Fibroblast of skin of back (primary cell): ENCODE measurements around the gene RBM5. TPM values are rescaled to one million over a fixed set of nuclear protein-coding genes. Genes with fewer than 3 reads are reported as not detected.
A peak's percentile ranks its signal among the peaks of the same experiment; 100 is the strongest.
"Not testable (repeated sequence)": the region's sequence is repeated elsewhere in the genome, so short reads cannot be mapped to it uniquely, and the experiment has no call there.

ENCODE experiments used
- DNase-seq: peaks from one replicate; pipeline ENCODE4 v3.0.0-alpha.2; 2013
- polyA plus RNA-seq, 2 experiments: library from polyadenylated mRNA; unstranded; fragments of 120-200 nt; gene quantifications; one replicate each; pipeline ENCODE4 v1.2.1, GENCODE V29; 2013; ENCODE audit not compliant: insufficient read length in 2 of 2

RBM5 gene
- polyA plus RNA-seq (2013, experiment 1 of 2; ENCODE audit: insufficient read length), result 81.2 TPM
- 81.4 TPM for polyA plus RNA-seq (2013, experiment 2 of 2; ENCODE audit: insufficient read length)

DNA sequence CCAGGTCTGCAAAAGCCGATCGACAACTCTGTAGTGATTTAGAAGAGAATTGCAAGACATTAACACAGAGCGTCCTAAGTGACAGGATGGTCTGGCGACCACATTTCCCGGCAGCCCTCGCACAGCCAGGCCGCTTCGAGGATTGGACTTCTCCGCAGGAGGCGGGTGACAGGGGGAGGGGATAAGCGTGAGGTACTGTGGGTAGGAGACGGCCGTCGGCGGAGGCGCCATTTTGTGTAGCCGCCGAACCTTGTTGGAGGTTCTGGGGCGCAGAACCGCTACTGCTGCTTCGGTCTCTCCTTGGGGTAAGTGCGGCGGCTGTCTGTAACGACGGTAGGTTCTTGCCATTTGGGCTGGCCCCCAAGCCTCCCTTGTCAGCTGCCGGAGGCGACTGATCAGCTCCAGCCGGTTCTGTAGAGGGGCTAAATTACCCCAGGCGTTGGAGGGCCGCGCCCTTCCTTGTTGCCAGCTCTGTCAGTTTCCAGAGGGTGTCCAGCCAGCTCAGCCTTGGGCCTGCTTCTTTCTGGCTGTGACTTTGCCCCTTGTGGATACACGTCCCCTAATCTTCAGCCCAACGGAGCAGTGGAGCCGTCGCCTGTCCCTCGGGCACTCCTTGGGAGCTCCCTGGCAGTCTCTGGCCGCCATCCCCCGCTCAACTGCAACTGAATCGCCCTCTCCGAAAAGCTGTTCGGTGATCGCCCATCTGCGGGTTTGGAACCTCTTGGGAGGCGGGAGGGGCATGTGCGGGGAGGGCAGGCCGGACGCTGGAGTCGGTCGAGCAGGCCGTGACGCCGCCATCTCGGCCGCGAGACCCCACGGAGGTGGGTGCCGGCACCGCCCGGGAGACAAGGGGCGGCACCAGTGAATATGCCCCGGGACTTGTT lies at the start of gene RBM5:
Gene RBM5, plus strand, starts transcription at position 195 of the 884 bp plus-strand sequence. CDS start 1,516 bp downstream, outside the sequence.
- DNase-seq, result peak; percentile 94

DNA sequence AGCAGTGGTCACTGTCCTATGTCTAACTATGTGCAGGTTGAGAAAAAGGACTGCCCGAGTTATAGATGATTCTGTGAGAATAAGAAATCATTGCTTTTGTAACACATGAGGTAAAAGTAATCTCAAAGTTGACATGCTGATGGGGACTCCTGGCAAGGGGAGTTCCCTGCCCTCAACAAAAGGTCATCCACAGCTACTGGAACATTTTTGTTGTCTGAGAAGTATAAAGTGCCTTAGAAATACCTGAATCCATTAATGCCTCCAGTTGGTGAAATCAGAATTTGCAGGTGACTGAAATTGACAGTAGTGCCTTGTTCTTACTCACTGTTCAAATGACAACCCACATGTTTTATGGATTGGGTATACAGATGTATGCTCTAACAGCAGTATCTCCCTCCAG lies 43.7 kb upstream of the RBM5 start:
- DNase-seq, result no peak

DNA sequence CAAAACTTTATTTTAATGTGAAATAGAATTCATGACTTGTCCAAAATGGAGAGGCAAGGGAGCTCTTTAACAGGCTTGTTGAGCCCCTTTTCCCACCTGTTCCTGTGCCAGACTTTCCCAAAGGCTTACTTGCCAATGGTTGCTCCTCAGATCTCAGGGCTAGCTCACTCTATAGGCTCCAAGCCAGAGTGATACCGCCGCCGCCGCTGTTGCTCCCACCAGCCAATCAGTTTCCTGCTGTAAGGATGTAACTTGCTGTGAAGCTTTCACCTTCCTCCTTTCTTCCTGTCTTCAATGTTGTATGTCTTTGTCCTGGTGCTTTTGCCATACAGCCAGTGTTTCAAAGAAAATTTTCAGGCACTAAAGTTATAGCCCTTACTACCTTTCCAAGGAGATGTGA lies 41.3 kb upstream of the RBM5 start:
- no peak for DNase-seq

DNA sequence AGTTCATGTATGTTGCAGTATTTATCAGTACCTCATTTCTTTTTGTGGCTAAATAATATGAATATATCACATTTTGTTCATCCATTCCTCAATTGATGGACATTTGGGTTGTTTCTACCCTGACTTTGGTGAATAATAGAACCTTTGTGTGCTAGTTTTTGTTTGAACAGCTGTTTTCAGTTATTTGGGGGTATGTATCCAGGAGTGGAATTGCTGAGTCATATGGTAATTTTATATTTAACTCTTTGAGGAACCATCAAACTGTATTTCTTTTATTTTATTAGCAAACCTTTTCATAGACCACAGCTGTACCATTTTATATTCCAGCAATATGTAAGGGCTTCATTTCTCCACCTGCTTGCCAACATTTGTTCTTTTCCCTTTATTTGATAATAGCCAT lies 38.4 kb upstream of the RBM5 start:
- DNase-seq, result peak; percentile 80

DNA sequence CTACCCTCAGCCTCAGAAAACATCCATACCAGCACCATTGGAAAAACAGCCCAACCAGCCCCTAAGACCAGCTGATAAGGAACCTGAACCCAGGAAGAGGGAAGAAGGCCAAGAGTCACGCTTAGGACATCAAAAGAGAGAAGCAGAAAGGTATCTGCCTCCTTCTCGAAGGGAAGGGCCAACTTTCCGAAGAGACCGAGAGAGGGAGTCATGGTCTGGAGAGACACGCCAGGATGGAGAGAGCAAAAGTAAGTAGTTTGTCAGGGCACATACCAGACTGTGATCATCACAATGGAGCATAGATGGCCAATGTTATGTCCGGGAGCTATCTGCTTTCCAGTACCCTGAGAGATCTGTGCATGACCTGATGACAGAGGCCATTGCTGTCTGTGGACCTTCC lies 31.0 kb upstream of the RBM5 start:
- no peak for DNase-seq

DNA sequence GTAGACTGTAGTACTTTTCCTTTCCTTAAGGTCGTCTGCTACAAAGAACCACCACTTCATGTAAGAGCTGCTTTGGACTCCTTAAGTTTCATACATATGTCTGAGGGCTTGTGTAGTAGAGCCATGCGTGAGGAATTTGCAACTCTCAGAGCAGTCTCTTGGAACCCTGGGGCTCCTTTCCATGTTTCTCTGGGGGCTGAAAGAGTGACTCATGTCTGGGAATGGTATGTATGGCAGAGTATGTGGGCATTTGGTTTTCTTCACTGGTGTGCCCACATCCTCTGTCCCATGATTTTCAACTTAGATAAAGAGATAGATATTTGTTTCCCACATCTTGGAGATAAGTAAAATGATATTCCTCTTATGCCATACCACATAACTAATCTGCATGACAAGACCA lies 20.6 kb upstream of the RBM5 start:
- DNase-seq, result peak; percentile 85

DNA sequence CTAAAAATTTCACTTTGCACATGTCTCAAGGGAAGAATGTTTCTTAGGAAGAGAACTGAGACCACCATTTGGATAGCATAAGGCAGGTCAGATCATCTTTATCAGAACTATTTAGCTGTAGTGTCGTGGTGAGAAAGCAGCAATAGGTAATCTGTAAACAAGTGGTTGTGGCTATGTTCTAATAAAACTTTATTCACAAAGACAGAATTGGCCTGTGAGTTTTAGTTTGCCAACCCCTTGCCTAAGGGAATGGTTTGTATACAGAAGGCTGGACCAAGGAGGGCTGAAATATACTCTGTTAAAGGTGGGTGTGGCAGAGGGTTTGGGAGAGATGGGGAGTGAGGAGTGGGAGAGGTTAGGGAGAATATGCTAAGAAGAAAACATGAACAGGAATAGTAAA lies 10.6 kb upstream of the RBM5 start:
- DNase-seq, result no peak

DNA sequence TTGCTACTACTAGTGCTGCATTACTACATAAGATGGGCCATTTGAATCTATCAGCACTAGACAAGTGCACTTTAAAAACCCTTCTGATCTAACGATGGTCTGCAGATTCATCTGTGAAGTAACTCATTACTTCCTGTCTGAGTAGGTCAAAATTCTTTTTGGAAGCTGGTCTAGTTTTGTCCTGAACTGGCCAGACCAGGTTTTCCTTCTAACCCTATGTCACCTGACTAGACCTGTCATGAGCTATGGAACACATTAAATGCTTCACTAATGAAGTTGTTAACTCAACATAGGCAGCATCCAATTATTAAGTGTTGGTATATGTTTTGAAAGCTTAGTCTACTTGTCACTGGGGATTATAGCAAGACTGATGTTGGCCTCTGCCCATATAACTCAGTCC lies 10.1 kb upstream of the RBM5 start:
- no peak for DNase-seq

DNA sequence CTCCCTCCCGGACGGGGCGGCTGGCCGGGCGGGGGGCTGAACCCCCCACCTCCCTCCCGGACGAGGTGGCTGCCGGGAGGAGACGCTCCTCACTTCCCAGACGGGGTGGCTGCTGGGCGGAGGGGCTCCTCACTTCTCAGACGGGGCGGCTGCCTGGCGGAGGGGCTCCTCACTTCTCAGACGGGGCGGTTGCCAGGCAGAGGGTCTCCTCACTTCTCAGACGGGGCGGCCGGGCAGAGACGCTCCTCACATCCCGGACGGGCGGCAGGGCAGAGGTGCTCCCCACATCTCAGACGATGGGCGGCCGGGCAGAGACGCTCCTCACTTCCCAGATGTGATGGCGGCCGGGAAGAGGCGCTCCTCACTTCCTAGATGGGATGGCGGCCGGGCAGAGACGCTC lies 3.8 kb upstream of the RBM5 start:
- DNase-seq, result not testable (repeated sequence)

DNA sequence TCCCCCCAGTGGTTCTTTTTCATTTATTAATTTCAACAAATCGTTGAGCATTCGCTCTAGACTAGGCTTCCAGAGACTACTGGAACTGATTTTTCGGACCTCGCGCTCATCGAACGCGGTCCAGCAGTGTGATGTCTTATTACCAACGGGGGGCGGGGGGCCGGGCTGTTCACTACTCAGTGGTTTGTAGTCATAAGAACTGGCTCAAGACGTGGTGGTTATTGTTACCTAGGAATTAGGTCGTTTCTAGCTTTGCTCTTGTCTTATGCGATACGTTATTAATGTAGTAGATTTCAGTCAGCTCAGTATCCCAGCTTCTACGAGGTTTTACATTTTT lies 858 bp downstream of the RBM5 start:
- DNase-seq, result peak; percentile 40

DNA sequence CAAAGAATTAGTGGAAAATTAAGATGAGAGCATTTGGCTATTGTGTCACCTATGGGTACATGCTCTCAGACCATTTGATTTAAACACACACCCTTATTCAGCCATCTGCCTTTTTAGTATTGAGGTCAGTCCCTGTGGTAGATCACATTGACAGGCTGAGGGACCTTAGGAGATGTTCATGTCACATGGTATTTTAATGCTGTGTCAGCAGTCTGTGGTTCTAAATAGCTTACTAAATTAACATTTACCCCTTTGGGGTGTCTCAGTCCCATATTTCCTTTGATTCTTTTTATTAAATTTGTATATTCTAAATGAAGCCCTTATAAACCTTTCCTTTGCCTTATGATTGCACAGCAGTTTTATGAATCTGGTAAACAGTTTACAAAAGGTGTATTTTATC lies 2.3 kb downstream of the RBM5 start:
- DNase-seq, result no peak

DNA sequence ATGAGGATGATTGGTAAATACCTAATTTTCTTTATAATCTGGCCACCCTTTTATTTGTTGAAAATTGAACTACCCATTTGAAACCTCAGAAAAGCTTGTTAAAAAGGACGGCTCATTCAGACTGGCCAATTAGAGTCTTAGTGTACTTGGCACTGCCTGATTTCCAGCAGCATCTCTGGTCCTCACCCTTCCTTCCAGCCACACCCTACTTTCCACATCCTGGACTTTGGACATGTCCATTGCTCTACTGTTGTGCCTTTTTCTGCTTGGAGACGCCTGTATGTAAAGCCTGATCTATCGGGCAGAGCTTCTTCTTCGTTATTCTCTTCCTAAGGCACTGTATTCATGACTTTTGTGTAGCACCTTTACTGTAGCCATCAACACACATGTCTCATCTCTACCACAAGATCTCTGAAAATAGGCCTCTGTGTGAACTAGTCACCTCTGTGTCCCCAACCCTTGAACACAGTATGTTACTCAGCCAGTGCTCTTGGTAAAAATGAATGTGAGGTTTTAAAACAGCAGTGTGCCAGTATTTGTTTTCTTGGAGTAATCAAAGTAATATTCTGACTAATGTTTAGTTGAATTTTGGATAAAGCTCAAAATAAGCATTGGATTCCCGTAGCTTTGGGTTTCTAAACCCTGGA lies 6.8 kb downstream of the RBM5 start:
- DNase-seq, result peak; percentile 22

DNA sequence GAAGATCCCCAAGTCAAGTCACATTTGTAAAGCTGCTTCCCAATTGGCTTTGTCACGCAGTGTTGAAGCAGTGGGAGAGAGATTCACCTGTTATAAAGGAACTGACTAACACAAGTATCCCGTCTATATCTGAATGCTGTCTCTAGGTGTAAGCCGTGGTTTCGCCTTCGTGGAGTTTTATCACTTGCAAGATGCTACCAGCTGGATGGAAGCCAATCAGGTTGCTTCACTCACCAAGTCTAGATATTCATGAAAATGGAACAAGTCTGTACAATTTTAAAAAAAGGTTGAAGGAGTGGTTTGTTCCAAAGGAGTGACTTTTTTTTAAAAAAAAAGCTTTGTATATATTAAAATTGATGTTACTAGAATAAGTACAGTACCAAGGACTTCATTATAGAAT lies 11.7 kb downstream of the RBM5 start:
- no peak for DNase-seq

DNA sequence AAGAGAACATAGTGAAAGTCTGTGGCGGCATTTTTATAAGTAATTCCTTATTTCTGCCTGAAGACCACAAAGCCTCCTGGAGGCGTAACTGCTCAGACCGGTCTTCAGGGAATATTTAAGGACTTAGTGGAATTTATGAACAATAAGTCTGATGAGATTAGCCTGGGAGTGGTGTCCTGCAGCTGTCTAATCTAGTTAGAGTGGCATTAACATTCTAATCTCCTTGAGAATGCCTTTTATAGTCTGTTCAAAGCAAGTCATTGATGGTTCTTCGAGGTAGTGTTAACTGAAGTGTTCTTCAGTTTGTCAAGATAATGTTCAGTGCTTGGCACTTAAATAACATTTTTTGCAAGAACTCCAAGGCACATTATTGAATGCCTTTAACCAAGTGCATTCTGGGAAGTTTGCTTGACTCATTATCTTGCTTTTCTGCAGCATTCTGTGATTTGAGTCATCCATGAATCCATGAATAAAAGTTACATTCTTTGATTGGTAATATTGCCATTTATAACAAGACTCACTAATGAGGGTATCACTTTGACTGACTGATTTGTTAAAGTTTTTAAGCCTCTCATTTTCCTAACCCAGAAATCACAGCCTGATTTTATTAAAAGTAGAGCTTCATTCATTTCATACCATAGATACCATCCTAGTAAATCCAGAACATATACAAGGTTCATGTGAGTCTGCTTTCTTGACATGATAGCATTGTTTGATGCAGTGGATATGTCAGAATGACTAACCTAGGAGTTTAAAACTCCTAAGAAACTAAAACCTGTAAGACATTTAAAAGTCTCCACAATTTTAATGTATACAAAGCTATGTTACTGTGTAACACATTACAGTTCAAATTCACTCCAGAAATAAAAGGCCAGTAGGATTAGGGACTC lies 12.5 kb downstream of the RBM5 start:
- DNase-seq, result peak; percentile 41

DNA sequence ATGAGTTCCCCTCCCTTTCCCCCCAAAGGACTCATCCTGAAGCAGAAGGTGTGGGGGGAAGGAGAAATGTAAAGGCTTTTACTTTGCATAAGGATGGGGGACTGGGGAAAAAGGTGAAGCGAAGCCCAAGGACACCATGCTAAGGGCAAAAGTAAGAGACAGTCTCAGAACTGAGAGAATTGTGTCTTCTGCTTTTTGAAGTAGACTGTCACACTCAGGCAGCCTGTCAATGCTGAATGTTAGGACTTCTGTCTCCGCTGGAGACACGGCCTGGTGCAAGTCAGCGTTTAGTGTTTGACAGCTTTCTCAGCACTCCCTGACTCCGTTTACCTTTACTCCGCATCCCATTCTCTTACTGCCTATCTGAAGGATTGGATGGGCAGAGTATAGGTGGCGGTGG lies 13.8 kb downstream of the RBM5 start:
- DNase-seq, result no peak

DNA sequence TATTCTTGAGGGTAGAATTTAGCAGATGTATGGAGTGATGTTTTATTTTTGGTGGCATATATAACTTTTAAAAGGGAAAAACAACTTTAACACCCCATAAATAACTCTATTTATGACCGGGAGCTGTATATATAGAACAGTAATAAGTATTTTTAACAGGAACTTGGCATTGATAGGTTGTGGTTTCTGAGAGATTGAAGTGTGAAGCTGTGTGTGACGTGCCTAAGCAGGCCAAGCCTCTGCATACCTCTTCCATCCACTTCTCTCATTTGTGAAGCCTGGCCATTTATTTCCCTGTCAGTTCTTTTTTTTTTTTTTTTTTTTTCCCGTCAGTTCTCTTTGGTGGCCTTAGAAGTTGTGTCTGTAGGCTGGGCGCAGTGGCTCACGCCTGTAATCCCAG lies 23.0 kb downstream of the RBM5 start:
- no peak for DNase-seq

DNA sequence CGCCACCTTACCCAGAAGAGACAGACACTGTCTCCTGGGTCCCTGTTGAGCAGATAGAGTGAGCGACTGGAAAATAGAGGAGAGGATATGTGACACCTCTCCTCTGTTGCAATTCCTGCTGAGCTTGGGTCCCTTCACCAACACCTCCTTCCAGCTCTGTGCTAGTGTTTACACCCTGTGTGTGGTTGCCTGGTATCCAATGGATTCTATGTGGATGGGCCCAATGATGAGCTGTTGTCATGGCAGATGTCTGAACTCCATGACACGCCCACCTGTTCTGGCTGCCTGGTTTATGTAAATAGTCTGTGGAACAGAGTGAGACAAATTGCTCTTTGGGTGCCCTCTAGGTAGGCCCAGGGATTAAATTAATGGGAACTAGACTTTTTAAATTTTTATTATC lies 23.7 kb downstream of the RBM5 start:
- no peak for DNase-seq

DNA sequence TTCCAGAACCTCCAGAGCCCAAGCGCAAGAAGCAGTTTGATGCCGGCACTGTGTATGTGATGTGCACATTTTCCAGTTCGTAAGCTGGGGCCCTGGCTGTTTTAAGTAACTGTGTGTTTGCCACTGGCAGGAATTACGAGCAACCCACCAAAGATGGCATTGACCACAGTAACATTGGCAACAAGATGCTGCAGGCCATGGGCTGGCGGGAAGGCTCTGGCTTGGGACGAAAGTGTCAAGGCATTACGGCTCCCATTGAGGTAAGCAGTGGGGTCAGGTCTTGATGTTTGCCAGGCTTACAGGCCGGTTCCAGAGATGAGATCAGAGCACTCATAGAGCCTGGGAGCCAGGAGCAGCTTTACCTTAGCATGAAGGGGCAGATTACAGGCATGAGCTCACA lies 28.4 kb downstream of the RBM5 start:
- DNase-seq, result no peak

DNA sequence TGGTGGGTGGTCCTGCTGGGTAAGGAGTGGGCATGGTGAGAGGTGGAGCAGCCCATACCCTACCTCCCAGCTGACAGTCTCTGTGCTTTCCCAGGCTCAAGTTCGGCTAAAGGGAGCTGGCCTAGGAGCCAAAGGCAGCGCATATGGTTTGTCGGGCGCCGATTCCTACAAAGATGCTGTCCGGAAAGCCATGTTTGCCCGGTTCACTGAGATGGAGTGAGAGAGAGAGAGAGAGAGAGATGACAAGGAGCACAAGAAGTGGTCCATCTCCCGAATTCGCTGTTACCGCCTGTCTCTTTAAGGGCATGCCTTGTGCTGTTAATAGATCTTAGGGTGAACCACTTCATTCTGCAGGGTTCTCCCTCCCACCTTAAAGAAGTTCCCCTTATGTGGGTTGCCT lies 29.5 kb downstream of the RBM5 start:
- no peak for DNase-seq

DNA sequence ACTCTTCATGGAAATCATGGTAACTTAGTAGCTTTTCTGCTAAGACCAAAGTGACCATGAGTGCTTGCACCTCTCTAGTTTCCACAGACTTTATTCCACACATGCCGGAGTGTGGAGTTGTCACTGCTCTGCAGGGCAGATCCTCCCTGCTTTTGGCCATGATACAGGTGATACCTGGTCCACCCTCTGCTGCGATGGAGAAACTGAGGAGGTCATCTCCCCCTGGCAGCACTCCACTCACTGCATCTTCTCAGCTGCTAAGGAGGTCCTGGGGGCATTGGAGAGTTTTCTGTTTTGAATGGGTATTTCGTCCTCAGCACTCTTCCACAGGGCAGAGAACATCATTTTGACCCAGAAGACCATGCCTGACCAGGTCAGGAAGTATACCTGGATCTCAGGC lies 31.1 kb downstream of the RBM5 start:
- DNase-seq, result no peak

DNA sequence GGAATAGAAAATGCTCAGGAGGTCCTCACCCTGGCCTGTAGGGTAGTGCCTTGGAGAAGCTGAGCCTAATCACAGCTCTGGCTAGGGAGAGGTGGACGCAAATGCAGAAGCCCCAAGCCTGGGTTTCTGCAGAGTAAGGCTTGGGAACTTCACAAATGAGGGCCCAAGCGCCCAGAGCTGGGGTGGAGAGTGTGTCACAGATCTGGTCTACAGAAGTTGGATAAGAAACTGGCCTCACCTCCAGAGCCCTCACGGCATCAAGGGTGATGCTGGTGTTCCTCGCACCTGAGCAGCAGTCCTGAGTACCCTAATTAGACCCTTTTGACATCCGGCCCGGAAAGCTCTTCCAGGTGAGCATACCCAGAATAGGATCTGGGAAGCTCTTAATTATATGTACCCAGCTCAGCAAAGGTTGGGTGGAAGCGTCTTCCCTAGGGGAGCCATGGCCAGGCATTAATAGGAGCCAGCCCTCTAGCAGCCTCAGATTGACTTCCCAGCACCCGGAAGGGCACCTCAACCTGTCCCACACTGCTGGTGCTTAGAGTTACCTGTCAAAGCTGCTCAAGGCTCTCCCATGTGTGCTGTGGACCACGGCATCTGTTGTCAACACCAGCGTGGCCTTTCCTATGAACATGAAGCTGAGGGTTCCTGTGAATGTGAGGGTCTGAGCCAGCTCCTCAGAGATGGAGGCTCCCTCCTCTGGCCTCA lies 31.8 kb downstream of the RBM5 start:
- DNase-seq, result no peak
